BJ (cell line): ENCODE results near the gene IQGAP1. TPM values are rescaled to one million over a fixed set of nuclear protein-coding genes. Genes with fewer than 3 reads are reported as not detected.

Experiments used
- CTCF ChIA-PET: fragments of 350-600 bp; formaldehyde crosslinking; extraction: SDS; loops from one replicate; lab custom pipeline; 2021; ENCODE audit warnings: antibody characterized with exemption, inconsistent platforms; lab: Yijun Ruan, JAX
- POLR2A ChIA-PET: fragments of 300-600 bp; sonication (Branson Sonifier 250); formaldehyde crosslinking; extraction: SDS; loops from one replicate; lab custom pipeline; 2021; ENCODE audit warnings: antibody characterized with exemption; lab: Charles Lee
- DNase-seq: peaks from one replicate; pipeline ENCODE4 v3.0.0-alpha.2; 2011; ENCODE audit warnings: low read depth
- H3K27me3 ChIP-seq: 2 replicates; pipeline ENCODE4 v1.6.0; 2011; ENCODE audit warnings: low read length; ENCODE audit not compliant: control insufficient read depth, insufficient read depth
- H3K36me3 ChIP-seq: 2 replicates; pipeline ENCODE4 v1.5.1; 2011; ENCODE audit warnings: low read length; ENCODE audit not compliant: control insufficient read depth, insufficient read depth
- H3K4me3 ChIP-seq: 2 replicates; pipeline ENCODE4 v1.5.1; 2011; ENCODE audit warnings: low read depth, mild to moderate bottlenecking, control low read depth, low read length
- polyA plus RNA-seq: library from polyadenylated mRNA; depleted of rRNA; stranded (reverse); fragments of >200 nt; gene quantifications from 2 replicates; pipeline ENCODE4 v1.2.3, GENCODE V29; 2011
- TF ChIP-seq, protein P1 (sequence below): IDR thresholded peaks from 2 replicates; pipeline ENCODE4 v1.5.1; 2011; ENCODE audit warnings: low read depth, mild to moderate bottlenecking, control low read depth, inconsistent platforms, low read length, moderate library complexity; ENCODE audit not compliant: insufficient read depth

Gene IQGAP1
- polyA plus RNA-seq, 1 experiment, result 88.7 TPM

DNA sequence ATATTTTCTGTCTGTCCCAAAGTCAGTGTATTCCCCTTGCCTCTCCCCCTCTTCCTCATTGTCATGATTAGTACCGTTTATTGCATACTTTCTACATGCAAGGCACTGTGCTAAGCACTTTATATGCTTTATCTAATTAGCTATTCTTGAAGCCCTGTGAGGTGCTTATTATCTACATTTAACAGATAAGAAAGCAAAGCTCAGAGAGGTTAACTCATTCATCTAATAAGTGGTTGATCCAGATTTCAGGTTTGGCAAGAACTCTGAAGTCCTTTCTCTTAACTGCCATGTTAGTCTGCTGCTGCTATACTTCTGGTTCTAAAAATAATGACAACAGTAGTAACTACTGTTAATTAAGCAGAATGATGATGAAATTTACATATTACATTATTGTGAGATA lies 13.5 kb downstream of the IQGAP1 start:
- Histone ChIP-seq H3K4me3 (no peak overlapping the region), H3K27me3 (no peaks in the 10 kb centered on the region), H3K36me3 (no peaks in the 10 kb centered on the region)
- POLR2A ChIA-PET, result interaction anchor here (0.9 kb wide), 1 partner anchor 11 kb away, joined by 3 read pairs; no protein-coding TSS in a partner anchor
- DNase-seq, result no peak
- TF ChIP-seq, protein P1, sequence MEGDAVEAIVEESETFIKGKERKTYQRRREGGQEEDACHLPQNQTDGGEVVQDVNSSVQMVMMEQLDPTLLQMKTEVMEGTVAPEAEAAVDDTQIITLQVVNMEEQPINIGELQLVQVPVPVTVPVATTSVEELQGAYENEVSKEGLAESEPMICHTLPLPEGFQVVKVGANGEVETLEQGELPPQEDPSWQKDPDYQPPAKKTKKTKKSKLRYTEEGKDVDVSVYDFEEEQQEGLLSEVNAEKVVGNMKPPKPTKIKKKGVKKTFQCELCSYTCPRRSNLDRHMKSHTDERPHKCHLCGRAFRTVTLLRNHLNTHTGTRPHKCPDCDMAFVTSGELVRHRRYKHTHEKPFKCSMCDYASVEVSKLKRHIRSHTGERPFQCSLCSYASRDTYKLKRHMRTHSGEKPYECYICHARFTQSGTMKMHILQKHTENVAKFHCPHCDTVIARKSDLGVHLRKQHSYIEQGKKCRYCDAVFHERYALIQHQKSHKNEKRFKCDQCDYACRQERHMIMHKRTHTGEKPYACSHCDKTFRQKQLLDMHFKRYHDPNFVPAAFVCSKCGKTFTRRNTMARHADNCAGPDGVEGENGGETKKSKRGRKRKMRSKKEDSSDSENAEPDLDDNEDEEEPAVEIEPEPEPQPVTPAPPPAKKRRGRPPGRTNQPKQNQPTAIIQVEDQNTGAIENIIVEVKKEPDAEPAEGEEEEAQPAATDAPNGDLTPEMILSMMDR, result no peak
- CTCF ChIA-PET, result interaction anchor here (0.9 to 1.4 kb wide), 3 partner anchors 14 to 81 kb away, joined by 3 to 6 read pairs (median 4); no protein-coding TSS in a partner anchor

DNA sequence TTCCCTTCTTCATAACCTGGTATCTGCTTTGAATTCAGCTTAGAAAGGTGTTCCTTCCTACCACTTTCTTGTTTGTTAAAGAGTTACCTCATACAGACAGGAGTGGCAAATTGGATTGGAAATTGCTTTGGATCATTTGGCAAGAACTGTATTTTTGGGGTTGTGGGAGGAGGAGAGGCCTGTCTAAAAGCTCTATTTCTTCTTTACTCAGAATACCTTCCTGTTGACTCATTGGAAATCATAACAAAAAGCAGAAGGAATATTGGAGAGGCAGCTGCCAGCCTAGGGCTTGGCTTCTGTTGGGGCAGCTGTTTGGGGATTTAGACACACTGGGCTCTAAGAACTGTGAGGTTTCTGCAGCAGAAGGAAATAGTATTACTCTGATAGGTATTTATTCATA lies 14.2 kb downstream of the IQGAP1 start:
- peak; percentile 75 for DNase-seq
- TF ChIP-seq, protein P1, result no peak
- ChIA-PET CTCF (interaction anchor here (0.9 to 2.0 kb wide), 5 partner anchors 11 to 484 kb away, joined by 3 to 7 read pairs (median 4); no protein-coding TSS in a partner anchor), POLR2A (interaction anchor here (0.9 to 1.0 kb wide), 2 partner anchors 10 to 14 kb away, joined by 3 read pairs; partner anchors contain the start of gene IQGAP1)
- Histone ChIP-seq H3K36me3 (no peaks in the 10 kb centered on the region), H3K4me3 (no peak overlapping the region), H3K27me3 (no peaks in the 10 kb centered on the region)

DNA sequence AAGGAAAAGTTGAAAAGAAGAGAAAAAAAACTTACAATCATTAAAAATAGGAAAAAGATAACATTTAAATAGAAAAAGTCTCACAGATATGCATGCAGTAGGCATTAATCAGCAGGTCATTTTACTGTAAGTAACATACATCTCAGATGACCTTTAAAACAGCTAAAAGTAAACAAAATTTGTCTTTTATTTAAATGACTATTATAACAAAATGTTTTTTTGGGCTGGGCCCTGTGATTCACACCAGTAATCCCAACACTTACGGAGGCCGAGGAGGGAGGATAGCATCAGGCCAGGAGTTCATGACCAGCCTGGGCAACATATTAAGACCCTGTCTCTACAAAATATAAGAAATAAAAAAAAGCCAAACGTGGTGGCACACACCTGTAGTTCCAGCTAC lies 14.7 kb downstream of the IQGAP1 start:
- ChIA-PET POLR2A (interaction anchor here (1.0 kb wide), 1 partner anchor 15 kb away, joined by 3 read pairs; the partner anchor contains the start of gene IQGAP1), CTCF (interaction anchor here (1.1 to 2.0 kb wide), 4 partner anchors 10 to 484 kb away, joined by 3 to 7 read pairs (median 5); no protein-coding TSS in a partner anchor)
- TF ChIP-seq, protein P1, result no peak
- H3K4me3 ChIP-seq, result no peak overlapping the region
- no peaks in the 10 kb centered on the region for H3K27me3 ChIP-seq
- no peaks in the 10 kb centered on the region for H3K36me3 ChIP-seq
- DNase-seq, result no peak

DNA sequence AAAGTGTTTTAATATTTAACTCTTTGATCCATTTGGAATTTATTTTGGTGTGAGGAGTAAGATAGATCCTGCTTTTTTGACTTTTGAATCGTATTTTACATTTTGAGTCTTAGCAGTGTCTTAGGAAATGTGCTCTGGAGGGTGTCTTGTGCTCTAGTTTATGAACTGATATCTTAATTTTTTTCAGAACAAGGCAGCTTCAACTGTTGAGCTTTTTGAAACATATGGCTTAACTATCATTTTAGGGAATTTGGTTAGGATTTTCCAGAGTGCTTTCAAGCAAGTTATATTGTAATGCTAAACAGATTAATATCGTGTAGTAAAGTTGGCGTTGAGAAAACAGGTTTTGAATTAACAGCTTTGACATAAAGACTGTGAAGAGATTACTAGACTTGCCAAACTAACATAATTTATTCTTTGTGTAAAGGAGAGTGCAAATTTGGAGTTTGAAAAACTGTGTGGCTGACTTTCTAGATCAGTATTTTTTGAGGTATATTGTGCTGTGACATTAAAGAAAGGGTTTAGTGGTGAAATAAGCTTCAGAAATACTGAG lies 17.1 kb downstream of the IQGAP1 start:
- ChIA-PET POLR2A (no interaction called here), CTCF (interaction anchor here (0.8 kb wide), 1 partner anchor 10 kb away, joined by 4 read pairs; no protein-coding TSS in a partner anchor)
- DNase-seq, result no peak
- Histone ChIP-seq H3K4me3 (no peak overlapping the region), H3K36me3 (peaks cover 1% of the 10 kb centered on the region; the same call in 1 of the 2 replicates), H3K27me3 (no peaks in the 10 kb centered on the region)
- TF ChIP-seq, protein P1, result no peak

DNA sequence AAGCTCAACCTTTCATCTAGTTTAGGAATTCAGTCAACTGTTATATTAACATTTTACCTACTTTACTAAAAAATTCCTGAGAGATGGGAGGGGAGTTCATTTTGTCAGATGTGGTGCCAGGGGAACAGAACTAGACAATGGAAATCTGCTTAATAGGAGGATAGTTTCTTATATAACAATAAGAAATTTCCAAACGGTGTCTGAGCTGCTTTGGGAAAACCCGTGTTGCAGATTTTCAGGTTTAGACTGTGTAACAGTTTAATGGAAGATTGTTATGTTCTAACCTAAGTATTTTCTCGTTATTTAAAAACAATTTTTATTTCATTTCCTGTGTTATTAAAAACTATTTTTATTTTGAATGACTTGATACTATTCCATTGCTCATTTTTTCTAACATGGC lies 19.3 kb downstream of the IQGAP1 start:
- no peak for DNase-seq
- Histone ChIP-seq H3K4me3 (no peak overlapping the region), H3K27me3 (no peaks in the 10 kb centered on the region), H3K36me3 (peaks cover 1% of the 10 kb centered on the region; the same call in 1 of the 2 replicates)
- ChIA-PET POLR2A (interaction anchor here (0.6 kb wide), 1 partner anchor 173 kb away, joined by 3 read pairs; the partner anchor contains the start of genes CIB1 and GDPGP1), CTCF (no interaction called here)
- TF ChIP-seq, protein P1, result no peak
